ENCODE measurements around the gene ABCC1. TPM values are rescaled to one million over a fixed set of nuclear protein-coding genes. Genes with fewer than 3 reads are reported as not detected.

ABCC1 gene
- total and polyA plus RNA-seq, 2 of the 8 experiments (the other 6 are each of a cell fraction or from before 2014, with no cell fraction given): 42.6 to 66.8 TPM

DNA sequence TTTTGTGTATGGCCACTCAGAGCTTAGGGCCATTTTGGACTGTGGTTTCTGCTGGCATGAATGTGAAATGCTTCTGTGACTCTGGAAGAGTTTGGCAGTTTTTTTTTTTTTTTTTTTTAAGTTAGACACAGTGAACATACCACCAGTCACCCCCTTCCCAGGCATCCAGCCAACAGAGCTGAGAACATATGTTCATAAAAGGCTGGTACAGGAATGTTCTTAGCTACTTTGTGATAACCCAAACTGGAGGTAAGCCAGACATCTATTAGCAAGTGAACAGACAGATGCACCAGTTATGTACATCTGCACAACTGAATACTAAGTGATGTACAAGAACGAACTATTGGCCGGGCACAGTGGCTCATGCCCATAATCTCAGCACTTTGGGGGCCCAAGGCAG is 92.7 kb downstream of the ABCC1 start:
- H3K23me2 ChIP-seq (ENCODE audit: low read depth, low read length): peaks cover 3% of the 10 kb centered on the region; the same call in 1 of the 2 replicates
- H2AFZ ChIP-seq (ENCODE audit: low read length): no peak overlapping the region
- peaks cover 21 to 53% (median 37%) of the 10 kb centered on the region in 4 experiments for H3K36me3 ChIP-seq (ENCODE audit: control insufficient read depth in 2 of 4, insufficient read depth in 4 of 4, low read length in 3 of 4)
- H4K20me1 ChIP-seq (replicated peaks in 1 of 2; ENCODE audit: control insufficient read depth in 1 of 2, insufficient read depth in 2 of 2, low read length in 2 of 2): peaks cover 6 to 12% of the 10 kb centered on the region in 2 experiments
- no peak overlapping the region for H3K23ac ChIP-seq (ENCODE audit: insufficient read length)
- no peak overlapping the region for H2BK12ac ChIP-seq (ENCODE audit: low read depth, low read length)
- ChIA-PET CTCF (ENCODE audit: partially characterized antibody) (interaction anchor here (0.6 to 1.5 kb wide), 5 partner anchors 9 to 260 kb away, joined by 3 to 4 read pairs (median 3); no protein-coding TSS in a partner anchor), POLR2A (ENCODE audit: partially characterized antibody) (interaction anchor here (1.0 to 1.9 kb wide), 4 partner anchors 10 to 153 kb away, joined by 3 to 6 read pairs (median 3); partner anchors contain the start of gene CEP20)
- peaks cover 0 to 3% of the 10 kb centered on the region in 2 experiments; a peak in 1 of 4 replicates for H3K79me2 ChIP-seq (ENCODE audit: control insufficient read depth in 1 of 2, insufficient read depth in 2 of 2, low read length in 2 of 2)
- no peak overlapping the region for H2BK20ac ChIP-seq (ENCODE audit: low read length)
- DNase-seq (ENCODE audit: low read depth in 1 of 2, low spot score in 2 of 2): no peak
- no peak overlapping the region for H2BK120ac ChIP-seq (replicated peaks; ENCODE audit: low read depth, low read length)
- H3K4me3 ChIP-seq (ENCODE audit: extremely low read depth in 1 of 4, insufficient read depth in 2 of 4, low read depth in 3 of 4, low read length in 4 of 4): no peak overlapping the region
- no peak overlapping the region for H3K56ac ChIP-seq (replicated peaks; ENCODE audit: insufficient read length, low read depth, low read length)
- H3K27ac ChIP-seq (ENCODE audit: low read depth, low read length): no peak overlapping the region
- WGBS, 2 experiments (ENCODE audit: extremely low coverage in 1 of 2, insufficient coverage in 1 of 2, insufficient read length in 1 of 2, insufficient replicate concordance in 2 of 2, low coverage in 1 of 2, low lambda C conversion rate in 2 of 2, missing lambda C conversion rate in 1 of 2): 79% methylated on average over 2 of the region's 2 CpGs; no CpG with 5 or more reads in 1 of the 2 experiments
- no peak overlapping the region for H3K18ac ChIP-seq (ENCODE audit: extremely low read depth, low read length)
- H3K79me1 ChIP-seq (ENCODE audit: low read depth, low read length): peaks cover 2% of the 10 kb centered on the region; the same call in 1 of the 2 replicates
- no peaks in the 10 kb centered on the region; a peak in 1 of 7 replicates for H3K27me3 ChIP-seq (replicated peaks in 1 of 4; ENCODE audit: control insufficient read depth in 3 of 4, extremely low read depth in 1 of 4, insufficient read depth in 3 of 4, low read length in 3 of 4)
- no peak overlapping the region for H3K14ac ChIP-seq (ENCODE audit: insufficient read length)
- H3K9me3 ChIP-seq (ENCODE audit: insufficient read depth in 2 of 2, low read depth in 1 of 2, low read length in 1 of 2): no peaks in the 10 kb centered on the region
- H4K5ac ChIP-seq (ENCODE audit: insufficient read length, low read depth, low read length): no peak overlapping the region
- peak overlapping the region in 1 of 4 experiments; percentile 32; a peak in 1 of 7 replicates for H3K9ac ChIP-seq (replicated peaks in 1 of 4; ENCODE audit: extremely low read depth in 1 of 4, low read depth in 3 of 4, low read length in 3 of 4)
- H3K4ac ChIP-seq (replicated peaks; ENCODE audit: insufficient read length, low read depth, low read length): no peak overlapping the region
- peaks cover 0 to 4% (median 1%) of the 10 kb centered on the region in 4 experiments; a peak in 4 of 7 replicates for H3K4me1 ChIP-seq (replicated peaks in 1 of 4; ENCODE audit: control insufficient read depth in 3 of 4, insufficient read depth in 4 of 4, low read length in 3 of 4)
- H2AK5ac ChIP-seq (ENCODE audit: low read depth, low read length): no peak overlapping the region
- H4K91ac ChIP-seq (replicated peaks; ENCODE audit: insufficient read length, low read length): no peak overlapping the region
- no peak overlapping the region for H2BK5ac ChIP-seq (ENCODE audit: low read depth, low read length)
- H4K8ac ChIP-seq (ENCODE audit: extremely low read depth, insufficient read depth, low read length): no peak overlapping the region
- no peak overlapping the region for H3K4me2 ChIP-seq (ENCODE audit: insufficient read depth in 1 of 2, low read depth in 2 of 2, low read length in 2 of 2)
- no peak for FAIRE-seq
- H2BK15ac ChIP-seq (ENCODE audit: low read length): no peak overlapping the region
- TF ChIP-seq CREB1 (IDR thresholded peaks at IDR 0.05) (no peak), EGR1 (IDR thresholded peaks at IDR 0.05; ENCODE audit: borderline replicate concordance, low read depth, low read length) (no peak), EZH2 (IDR thresholded peaks at IDR 0.05; ENCODE audit: low read depth, low read length, severe bottlenecking) (no peak), SP4 (IDR thresholded peaks at IDR 0.05; ENCODE audit: low read length) (no peak), ZNF274 (IDR thresholded peaks at IDR 0.05; ENCODE audit: borderline replicate concordance, extremely low read depth, low read length) (no peak), MAFK (IDR thresholded peaks at IDR 0.05; ENCODE audit: low read depth, low read length) (no peak)
- TF ChIP-seq, protein P1, sequence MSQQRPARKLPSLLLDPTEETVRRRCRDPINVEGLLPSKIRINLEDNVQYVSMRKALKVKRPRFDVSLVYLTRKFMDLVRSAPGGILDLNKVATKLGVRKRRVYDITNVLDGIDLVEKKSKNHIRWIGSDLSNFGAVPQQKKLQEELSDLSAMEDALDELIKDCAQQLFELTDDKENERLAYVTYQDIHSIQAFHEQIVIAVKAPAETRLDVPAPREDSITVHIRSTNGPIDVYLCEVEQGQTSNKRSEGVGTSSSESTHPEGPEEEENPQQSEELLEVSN (IDR thresholded peaks at IDR 0.05): no peak
